K562 (cell line): ENCODE results near the gene LPAR3.

Experiments used
- BRD4 ChIP-seq: fragments of 200-600 bp; sonication (generic); IDR thresholded peaks from 2 replicates; pipeline ENCODE4 v1.6.1; 2017; ENCODE audit warnings: inconsistent platforms
- CTCF ChIP-seq, 3 experiments: IDR thresholded peaks in 2 of 3; conservative IDR thresholded peaks in 1 of 3; 2 replicates each; pipeline ENCODE4 v1.5.1; 2011 to 2012; ENCODE audit warnings: low read length in 3 of 3, mild to moderate bottlenecking in 3 of 3, control low read depth in 2 of 3, improper control_type of control experiment in 1 of 3, inconsistent platforms in 1 of 3, low read depth in 1 of 3, mixed read lengths in 1 of 3, moderate library complexity in 1 of 3; ENCODE audit not compliant: insufficient read depth in 2 of 3
- EGR1 ChIP-seq: fragments of 450-650 bp; conservative IDR thresholded peaks from 2 replicates; pipeline ENCODE4 v1.6.1; 2017; ENCODE audit warnings: mild to moderate bottlenecking
- EZH2 ChIP-seq: IDR thresholded peaks from 2 replicates; pipeline ENCODE4 v1.6.1; 2012; ENCODE audit warnings: low read depth, mild to moderate bottlenecking, inconsistent platforms, low read length, borderline replicate concordance
- NEUROD1 ChIP-seq: fragments of 150-350 bp; IDR thresholded peaks from 2 replicates; pipeline ENCODE4 v1.6.1; 2014; ENCODE audit warnings: borderline replicate concordance, low read length, low read depth; ENCODE audit not compliant: partially characterized antibody
- NFYB ChIP-seq: IDR thresholded peaks from 2 replicates; pipeline ENCODE4 v1.6.1; 2011; ENCODE audit warnings: mild to moderate bottlenecking, moderate library complexity; ENCODE audit not compliant: insufficient read length; ENCODE audit errors: extremely low read depth
- NRF1 ChIP-seq, 2 experiments: fragments of 450-650 bp; IDR thresholded peaks in 1 of 2; conservative IDR thresholded peaks in 1 of 2; 2 replicates each; pipeline ENCODE4 v1.6.1; 2014; ENCODE audit warnings: mild to moderate bottlenecking in 2 of 2
- TF ChIP-seq, protein P1 (sequence below): fragments of 450-650 bp; formaldehyde crosslinking; IDR thresholded peaks from 2 replicates; pipeline ENCODE4 v1.4.0; 2020; ENCODE audit warnings: mild to moderate bottlenecking, moderate library complexity

GRCh38 chr1:84939761-84940160 is 46.8 kb upstream of the LPAR3 start:
- no peak for TF ChIP-seq BRD4
- TF ChIP-seq EZH2, result no peak
- TF ChIP-seq NRF1 (conservative IDR thresholded peaks at IDR 0.05 in 1 of 2, IDR thresholded peaks at IDR 0.05 in 1 of 2), result no peak
- TF ChIP-seq NFYB, result no peak
- TF ChIP-seq, protein P1, sequence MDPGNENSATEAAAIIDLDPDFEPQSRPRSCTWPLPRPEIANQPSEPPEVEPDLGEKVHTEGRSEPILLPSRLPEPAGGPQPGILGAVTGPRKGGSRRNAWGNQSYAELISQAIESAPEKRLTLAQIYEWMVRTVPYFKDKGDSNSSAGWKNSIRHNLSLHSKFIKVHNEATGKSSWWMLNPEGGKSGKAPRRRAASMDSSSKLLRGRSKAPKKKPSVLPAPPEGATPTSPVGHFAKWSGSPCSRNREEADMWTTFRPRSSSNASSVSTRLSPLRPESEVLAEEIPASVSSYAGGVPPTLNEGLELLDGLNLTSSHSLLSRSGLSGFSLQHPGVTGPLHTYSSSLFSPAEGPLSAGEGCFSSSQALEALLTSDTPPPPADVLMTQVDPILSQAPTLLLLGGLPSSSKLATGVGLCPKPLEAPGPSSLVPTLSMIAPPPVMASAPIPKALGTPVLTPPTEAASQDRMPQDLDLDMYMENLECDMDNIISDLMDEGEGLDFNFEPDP (CRISPR knock-in tag), result no peak
- TF ChIP-seq NEUROD1, result no peak
- no peak for TF ChIP-seq CTCF (IDR thresholded peaks at IDR 0.05 in 2 of 3, conservative IDR thresholded peaks at IDR 0.05 in 1 of 3; ENCODE audit: insufficient read depth in 2 of 3, low read depth in 1 of 3, low read length in 3 of 3)
- no peak for TF ChIP-seq EGR1
